Transverse colon (tissue), 4 donors: Measurements from ENCODE around the gene FBXW9. TPM values are rescaled to one million over a fixed set of nuclear protein-coding genes. Genes with fewer than 3 reads are reported as not detected.
"Not testable (repeated sequence)": the region's sequence is repeated elsewhere in the genome, so short reads cannot be mapped to it uniquely, and the experiment has no call there.

Experiments used
- DNase-seq: peaks from one replicate; pipeline ENCODE4 v3.0.0-alpha.2; 2019
- H3K27ac ChIP-seq, 4 donors: fragments of 200-600 bp; sonication (generic); 2 replicates each; pipeline ENCODE4 v1.5.1; 2016 to 2018; ENCODE audit warnings: inconsistent platforms in 4 of 4
- H3K27me3 ChIP-seq: fragments of 200-600 bp; sonication (generic); 2 replicates; pipeline ENCODE4 v1.5.1; 2017; ENCODE audit warnings: inconsistent platforms
- H3K36me3 ChIP-seq, 4 donors: fragments of 200-600 bp; sonication (generic); 2 replicates each; pipeline ENCODE4 v1.5.1; 2017 to 2019; ENCODE audit warnings: inconsistent platforms in 4 of 4
- H3K4me1 ChIP-seq, 4 donors: fragments of 200-600 bp; sonication (generic); 2 replicates each; pipeline ENCODE4 v1.5.1; 2017 to 2020; ENCODE audit warnings: inconsistent platforms in 4 of 4
- H3K4me3 ChIP-seq, 4 donors: fragments of 200-600 bp; sonication (generic); 1 replicate in 1 of 4; 2 replicates in 3 of 4; pipeline versions ENCODE4 v1.5.1 to v1.6.1; 2017 to 2019; ENCODE audit warnings: inconsistent platforms in 4 of 4
- H3K9me3 ChIP-seq, 2 donors: fragments of 200-600 bp; sonication (generic); 2 replicates each; pipeline ENCODE4 v1.5.1; 2017 to 2019; ENCODE audit warnings: inconsistent platforms in 2 of 2
- CTCF ChIP-seq, 5 experiments: fragments of 200-600 bp in 3 of 5; fragments of 450-650 bp in 2 of 5; sonication (generic) in 3 of 5; IDR thresholded peaks; 1 replicate in 2 of 5; 2 replicates in 3 of 5; pipeline ENCODE4 v1.5.1; 2016 to 2017; ENCODE audit warnings: antibody characterized with exemption in 5 of 5, inconsistent platforms in 3 of 5, mild to moderate bottlenecking in 2 of 5, moderate library complexity in 1 of 5
- EP300 ChIP-seq: sonication (generic); formaldehyde crosslinking; IDR thresholded peaks from one replicate; pipeline ENCODE4 v1.6.1; 2017; ENCODE audit warnings: antibody characterized with exemption, low read depth
- POLR2A ChIP-seq: fragments of 450-650 bp; IDR thresholded peaks from one replicate; pipeline ENCODE4 v1.6.1; 2016; ENCODE audit warnings: antibody characterized with exemption, mild to moderate bottlenecking, moderate library complexity
- POLR2AphosphoS5 ChIP-seq, 3 donors: sonication (generic); formaldehyde crosslinking; IDR thresholded peaks; one replicate each; pipeline ENCODE4 v1.6.1; 2016; ENCODE audit warnings: antibody characterized with exemption in 3 of 3
- WGBS, 2 donors: methylation state at CpG; one replicate each; pipeline ENCODE4 v1.1.5; 2018; ENCODE audit warnings: low coverage in 1 of 2; 5-methylcytosine and 5-hydroxymethylcytosine counted together
- in situ Hi-C, 4 donors: fragments of 200-750 bp; cut with MboI; loops; one replicate each; pipeline versions ENCODE4 v1.15.0 to v1.15.1; 2017; ENCODE audit warnings: low sequenced_read_pairs in 3 of 4, low pct_ligation_motif_present in 1 of 4, low pct_unique_long_range_greater_than_20kb in 1 of 4
- intact Hi-C: fragments of 100-400 bp; cut with DNase I; formaldehyde crosslinking; loops from one replicate; pipeline ENCODE4 v1.15.1; 2023; ENCODE audit warnings: low total_unique reads
- small RNA-seq, 4 donors: library from RNA; depleted of rRNA; stranded (forward); fragments of <200 nt; gene quantifications; one replicate each; pipeline ENCODE3, GENCODE V24; 2016
- total RNA-seq, 4 donors: library from RNA; depleted of rRNA; stranded (reverse); fragments of >200 nt; gene quantifications; one replicate each; pipeline ENCODE4 v1.1.0, GENCODE V29; 2016

Gene FBXW9
- total RNA-seq, 4 donors from 2014 or later, result 3.2 to 8.1 (median 4.9) TPM

GRCh38 chr19:12646551-12646950, 49.9 kb downstream of the FBXW9 start:
- no peaks in the 10 kb centered on the region for H3K36me3 ChIP-seq
- no peaks in the 10 kb centered on the region for H3K9me3 ChIP-seq
- peaks cover 3 to 11% (median 9%) of the 10 kb centered on the region in 4 donors for H3K4me1 ChIP-seq
- TF ChIP-seq EP300 (no peak), CTCF (IDR thresholded peaks at IDR 0.05) (no peak), POLR2AphosphoS5 (IDR thresholded peaks at IDR 0.05) (no peak), POLR2A (no peak)
- H3K27me3 ChIP-seq, result no peaks in the 10 kb centered on the region
- H3K4me3 ChIP-seq, result no peak overlapping the region
- intact Hi-C loops, result no loop called here
- no peak for DNase-seq
- WGBS, 2 donors, result 90% methylated on average over 10 of the region's 10 CpGs; no CpG with 5 or more reads in 1 of the 2 donors
- no peak overlapping the region for H3K27ac ChIP-seq
- in situ Hi-C loops, result no loop called here

- H3K36me3 ChIP-seq, H3K9me3 ChIP-seq, in situ Hi-C loops, H3K27ac ChIP-seq, H3K4me3 ChIP-seq, intact Hi-C loops, H3K27me3 ChIP-seq, DNase-seq: not testable (repeated sequence)
- 98 to 100% methylated on average over 2 to 14 of the region's 14 CpGs for WGBS, 2 donors
- peaks cover 3 to 17% (median 15%) of the 10 kb centered on the region in 4 donors for H3K4me1 ChIP-seq
Observed at GRCh38 chr19:12643716-12644115, 52.7 kb downstream of the FBXW9 start.

- no peak for TF ChIP-seq POLR2AphosphoS5 (IDR thresholded peaks at IDR 0.05)
- no peak for TF ChIP-seq POLR2A
- TF ChIP-seq CTCF (IDR thresholded peaks at IDR 0.05), result no peak
- no peak for TF ChIP-seq EP300
- WGBS, 2 donors, result 97 to 98% methylated on average over 8 to 21 of the region's 26 CpGs
- in situ Hi-C loops, result no loop called here
- peaks cover 0 to 6% (median 5%) of the 10 kb centered on the region in 4 donors for H3K4me1 ChIP-seq
- intact Hi-C loops, result no loop called here
- H3K27me3 ChIP-seq, result no peaks in the 10 kb centered on the region
- H3K36me3 ChIP-seq, result no peaks in the 10 kb centered on the region
- H3K27ac ChIP-seq, result no peak overlapping the region
- no peaks in the 10 kb centered on the region for H3K9me3 ChIP-seq
- DNase-seq, result no peak
- H3K4me3 ChIP-seq, result no peak overlapping the region
Observed at GRCh38 chr19:12642506-12642905, 53.9 kb downstream of the FBXW9 start.

GRCh38 chr19:12641456-12641855, 55.0 kb downstream of the FBXW9 start:
- 76% methylated on average over 13 of the region's 13 CpGs; no CpG with 5 or more reads in 1 of the 2 donors for WGBS, 2 donors
- peaks cover 0 to 6% (median 5%) of the 10 kb centered on the region in 4 donors for H3K4me1 ChIP-seq
- no peak overlapping the region for H3K4me3 ChIP-seq
- H3K36me3 ChIP-seq, result no peaks in the 10 kb centered on the region
- no peak for TF ChIP-seq POLR2A
- intact Hi-C loops, result no loop called here
- no peaks in the 10 kb centered on the region for H3K27me3 ChIP-seq
- H3K9me3 ChIP-seq, result no peaks in the 10 kb centered on the region
- no peak overlapping the region for H3K27ac ChIP-seq
- DNase-seq, result no peak
- in situ Hi-C loops, result no loop called here

- Histone ChIP-seq H3K9me3 (no peaks in the 10 kb centered on the region), H3K4me3 (peak overlapping the region in 2 of 4 donors; percentile 10 to 15), H3K4me1 (peaks cover 0 to 6% (median 5%) of the 10 kb centered on the region in 4 donors), H3K27ac (no peak overlapping the region), H3K27me3 (no peaks in the 10 kb centered on the region), H3K36me3 (no peaks in the 10 kb centered on the region)
- intact Hi-C loops (no loop called here), in situ Hi-C loops (no loop called here)
- TF ChIP-seq CTCF (IDR thresholded peaks at IDR 0.05) (peak; percentile 71 to 81 (median 76)), POLR2A (no peak), POLR2AphosphoS5 (IDR thresholded peaks at IDR 0.05) (peak in 1 of 3 donors; percentile 9), EP300 (no peak)
- DNase-seq, result peak; percentile 87
- 12 to 18% methylated on average over 5 to 15 of the region's 39 CpGs for WGBS, 2 donors
Observed at GRCh38 chr19:12639901-12640613, 56.4 kb downstream of the FBXW9 start.

Small RNAs within 50 kb of the gene (small RNA-seq; reads per million reads assigned to genes)
- gene SNORD41, result 57.7 to 125 (median 102) reads per million in 4 donors

Other genes starting within 250 kb of the FBXW9 start
- 1 to 10 TPM; 1.1 to 4.1 (median 2.2) TPM for gene ZNF709, start 211.8 kb downstream of the FBXW9 start, total RNA-seq
- 10 to 100 TPM; 16.4 to 25.6 (median 19.6) TPM for gene ZNF564, start 145.1 kb downstream of the FBXW9 start, total RNA-seq
- 10 to 100 TPM in 2 of 4 donors, 1 to 10 TPM in 2; 6.7 to 54.9 (median 10.8) TPM for gene ZNF490, start 85.8 kb downstream of the FBXW9 start, total RNA-seq
- gene ZNF791, start 85.7 kb downstream of the FBXW9 start, total RNA-seq, result 10 to 100 TPM; 17.5 to 83.0 (median 24.9) TPM
- gene MAN2B1, start 29.9 kb downstream of the FBXW9 start, total RNA-seq, result 100 to 1,000 TPM in 1 of 4 donors, 10 to 100 TPM in 3; 52.4 to 272 (median 70.1) TPM
- 10 to 100 TPM in 1 of 4 donors, 1 to 10 TPM in 2, not detected in 1; 7.6 to 36.3 (median 9.4) TPM for gene WDR83, start 29.8 kb downstream of the FBXW9 start, total RNA-seq
- 100 to 1,000 TPM; 117 to 139 (median 128) TPM for gene DHPS, start 14.8 kb downstream of the FBXW9 start, total RNA-seq
- not detected for gene GNG14, start 8.6 kb downstream of the FBXW9 start, total RNA-seq
- 100 to 1,000 TPM in 1 of 4 donors, 10 to 100 TPM in 3; 39.2 to 128 (median 62.7) TPM for gene TNPO2, start 27.3 kb upstream of the FBXW9 start, total RNA-seq
- 100 to 1,000 TPM; 295 to 760 (median 327) TPM for gene TRIR, start 38.1 kb upstream of the FBXW9 start, total RNA-seq
- 10 to 100 TPM; 18.3 to 75.2 (median 43.6) TPM for gene GET3, start 40.9 kb upstream of the FBXW9 start, total RNA-seq
- gene BEST2, start 55.2 kb upstream of the FBXW9 start, total RNA-seq, result 100 to 1,000 TPM; 121 to 325 (median 141) TPM
- 100 to 1,000 TPM; 138 to 387 (median 215) TPM for gene HOOK2, start 78.9 kb upstream of the FBXW9 start, total RNA-seq
- gene JUNB, start 94.9 kb upstream of the FBXW9 start, total RNA-seq, result 100 to 1,000 TPM; 386 to 857 (median 664) TPM
- gene PRDX2, start 105.2 kb upstream of the FBXW9 start, total RNA-seq, result 100 to 1,000 TPM; 172 to 357 (median 198) TPM
- 1 to 10 TPM in 1 of 4 donors, not detected in 3; 1.6 TPM for gene THSD8, start 105.4 kb upstream of the FBXW9 start, total RNA-seq
- gene RNASEH2A, start 110.0 kb upstream of the FBXW9 start, total RNA-seq, result 10 to 100 TPM in 1 of 4 donors, 1 to 10 TPM in 2, not detected in 1; 2.7 to 17.5 (median 4.0) TPM
- not detected for gene RTBDN, start 137.9 kb upstream of the FBXW9 start, total RNA-seq
- 1 to 10 TPM in 1 of 4 donors, under 1 TPM in 2, not detected in 1; 0.64 to 2.4 (median 0.82) TPM for gene MAST1, start 141.9 kb upstream of the FBXW9 start, total RNA-seq
- 10 to 100 TPM; 24.6 to 34.4 (median 34.4) TPM for gene DNASE2, start 184.8 kb upstream of the FBXW9 start, total RNA-seq
- gene KLF1, start 190.6 kb upstream of the FBXW9 start, total RNA-seq, result under 1 TPM in 1 of 4 donors, not detected in 3; 0.32 TPM
- 10 to 100 TPM in 3 of 4 donors, 1 to 10 TPM in 1; 1.9 to 43.4 (median 33.2) TPM for gene GCDH, start 194.5 kb upstream of the FBXW9 start, total RNA-seq
- under 1 TPM in 1 of 4 donors, not detected in 3; 0.68 TPM for gene SYCE2, start 222.7 kb upstream of the FBXW9 start, total RNA-seq
- gene FARSA, start 237.1 kb upstream of the FBXW9 start, total RNA-seq, result 10 to 100 TPM; 18.0 to 40.8 (median 32.6) TPM
- 100 to 1,000 TPM; 181 to 444 (median 317) TPM for gene CALR, start 242.0 kb upstream of the FBXW9 start, total RNA-seq
- 10 to 100 TPM; 57.9 to 87.9 (median 75.9) TPM for gene RAD23A, start 249.2 kb upstream of the FBXW9 start, total RNA-seq